ENCODE results near the gene CD300LF.

Gene CD300LF

GRCh38 chr17:74712756-74713155, at the start of gene CD300LF:
Gene CD300LF (minus strand): TSS chr17:74712923. CDS start chr17:74712866, 57 bp downstream.
- no peak for DNase-seq (ENCODE audit: low read depth)

DNA sequence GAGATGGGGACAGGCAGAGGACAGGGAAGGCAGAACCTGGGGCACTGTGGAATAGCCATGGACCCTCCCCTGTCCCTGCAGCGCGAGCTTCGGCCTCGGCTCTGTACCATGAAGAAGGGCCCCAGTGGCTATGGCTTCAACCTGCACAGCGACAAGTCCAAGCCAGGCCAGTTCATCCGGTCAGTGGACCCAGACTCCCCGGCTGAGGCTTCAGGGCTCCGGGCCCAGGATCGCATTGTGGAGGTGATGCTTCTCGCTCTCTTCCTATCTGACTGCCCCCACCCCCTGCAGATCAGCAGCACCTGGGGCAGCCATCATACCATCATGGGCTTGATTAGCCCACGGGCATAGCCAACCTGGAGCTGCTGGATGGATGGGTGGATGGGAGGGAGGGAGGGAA, 49.2 kb upstream of the CD300LF start:
- no peak for DNase-seq (ENCODE audit: low read depth)

GRCh38 chr17:74761419-74761818, 48.7 kb upstream of the CD300LF start:
- no peak for DNase-seq (ENCODE audit: low read depth)

- no peak for DNase-seq (ENCODE audit: low read depth)
These were observed 47.8 kb upstream of the CD300LF start for GRCh38 chr17:74760404-74761105.

DNA sequence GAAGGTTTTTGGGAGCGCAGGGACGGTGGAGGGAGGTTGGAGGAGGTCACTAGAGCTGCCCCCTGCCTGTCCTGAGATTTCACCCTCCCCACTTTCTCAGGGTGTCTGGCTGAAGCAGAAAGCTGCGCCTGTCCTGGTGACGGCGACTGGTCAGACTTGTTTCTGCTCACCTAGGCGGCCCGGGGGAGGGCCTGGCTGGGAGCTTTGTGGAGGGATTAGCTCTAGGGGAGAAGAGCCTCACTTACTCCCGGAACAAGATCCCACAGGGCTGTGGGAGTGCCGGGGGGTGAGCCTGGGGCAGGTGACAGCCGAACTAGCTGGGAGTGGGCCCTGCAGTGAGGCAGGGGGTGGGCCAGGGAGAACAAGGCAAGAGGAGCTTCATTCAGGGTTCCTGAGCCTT, 47.2 kb upstream of the CD300LF start:
- no peak for DNase-seq (ENCODE audit: low read depth)

DNA sequence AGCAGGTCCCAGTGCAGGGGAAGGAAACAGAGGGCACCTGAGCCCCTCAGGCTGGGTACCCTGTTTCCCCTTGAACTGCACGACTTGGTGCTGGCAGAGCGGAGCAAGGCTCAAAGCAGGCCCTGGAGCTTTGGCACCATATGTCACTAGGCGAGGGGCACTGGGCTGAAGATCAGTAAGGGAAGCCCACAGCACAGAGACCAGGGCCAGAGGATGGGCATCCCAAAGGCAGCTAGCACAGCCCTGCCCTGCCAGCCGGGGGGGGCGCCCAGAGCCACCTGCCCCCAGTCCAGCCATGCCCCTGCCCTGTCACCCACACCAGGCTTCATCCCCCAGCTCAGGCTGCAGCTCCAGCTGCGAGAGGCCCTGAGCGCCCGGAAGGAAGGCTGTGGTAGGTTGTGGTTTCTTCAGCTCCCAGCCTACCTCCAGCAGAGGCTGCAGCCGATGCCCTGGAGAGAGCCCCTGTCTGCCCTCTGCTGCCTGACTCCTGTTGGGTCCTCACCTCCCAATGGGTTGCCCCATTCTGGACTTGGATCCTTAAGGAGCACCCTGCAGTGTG, 46.6 kb upstream of the CD300LF start:
- DNase-seq (ENCODE audit: low read depth), result no peak

DNA sequence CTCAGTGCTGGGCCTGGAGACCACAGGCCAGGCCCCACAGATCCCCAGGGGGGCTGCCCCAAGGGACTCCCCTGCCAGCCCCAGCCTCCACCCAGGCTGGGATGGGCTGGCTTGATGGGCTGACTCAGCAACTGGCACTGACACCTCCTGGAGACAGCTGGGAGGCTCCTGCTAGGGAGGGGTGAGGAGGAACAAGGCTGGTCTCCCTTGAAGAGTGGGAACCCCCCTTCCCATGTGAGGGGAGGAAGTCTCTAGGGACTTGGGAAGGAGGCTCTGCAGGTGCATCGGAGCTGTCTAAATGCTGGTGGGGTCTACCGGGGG, 46.1 kb upstream of the CD300LF start:
- no peak for DNase-seq (ENCODE audit: low read depth)

DNA sequence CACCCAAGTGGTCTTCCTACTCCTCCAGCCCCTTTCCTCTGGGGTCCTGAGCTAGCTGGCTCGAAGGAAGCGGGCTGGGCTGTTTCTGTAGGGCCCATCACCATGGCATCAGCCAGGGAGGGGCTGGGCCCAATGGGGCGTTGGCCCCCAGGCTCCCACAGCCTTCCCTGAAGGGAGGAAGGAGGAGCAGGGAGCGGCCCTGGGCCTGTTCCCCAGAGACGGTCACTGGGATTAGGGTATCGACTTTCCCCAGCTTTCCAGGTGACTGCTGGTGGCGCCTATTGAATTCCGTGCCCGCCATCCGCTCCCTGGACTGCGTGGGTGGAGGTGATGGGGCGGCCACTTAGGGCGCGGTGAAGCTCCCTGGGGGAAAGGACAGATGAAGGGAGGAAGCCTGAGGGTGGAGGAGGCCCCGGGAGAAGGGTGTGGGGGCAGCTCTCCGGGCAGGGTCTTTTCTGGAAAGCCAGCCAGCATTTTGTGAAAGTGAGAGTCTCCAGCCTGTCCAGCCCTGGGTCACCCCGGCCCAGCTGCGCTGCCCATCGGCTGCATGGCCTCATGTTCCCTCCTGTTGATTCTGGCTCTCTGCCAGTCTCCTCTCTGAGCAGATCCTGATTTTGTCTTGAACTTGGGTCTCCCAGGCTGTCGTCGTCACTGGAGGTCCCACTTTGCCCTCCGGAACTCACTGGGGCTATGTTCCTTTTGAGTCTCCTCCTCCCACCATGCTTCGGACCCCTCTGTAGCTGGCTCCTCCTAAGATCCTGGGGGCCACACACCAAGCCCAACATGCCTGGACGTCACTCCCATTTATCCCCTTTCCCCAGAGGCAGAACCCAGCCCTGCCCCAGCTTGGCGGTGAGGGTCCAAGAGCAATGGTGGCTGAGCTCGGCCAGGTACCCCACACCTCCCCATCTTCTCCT, 45.5 kb upstream of the CD300LF start:
- DNase-seq (ENCODE audit: low read depth), result no peak

- no peak for DNase-seq (ENCODE audit: low read depth)
These were observed 44.8 kb upstream of the CD300LF start for GRCh38 chr17:74757502-74757901.

GRCh38 chr17:74756891-74757290, 44.2 kb upstream of the CD300LF start:
- DNase-seq (ENCODE audit: low read depth), result no peak

- no peak for DNase-seq (ENCODE audit: low read depth)
These were observed 42.8 kb upstream of the CD300LF start for GRCh38 chr17:74755533-74755932.

GRCh38 chr17:74754832-74755231, 42.1 kb upstream of the CD300LF start:
- DNase-seq (ENCODE audit: low read depth), result no peak

GRCh38 chr17:74752822-74753401, 40.2 kb upstream of the CD300LF start:
- DNase-seq (ENCODE audit: low read depth), result no peak

DNA sequence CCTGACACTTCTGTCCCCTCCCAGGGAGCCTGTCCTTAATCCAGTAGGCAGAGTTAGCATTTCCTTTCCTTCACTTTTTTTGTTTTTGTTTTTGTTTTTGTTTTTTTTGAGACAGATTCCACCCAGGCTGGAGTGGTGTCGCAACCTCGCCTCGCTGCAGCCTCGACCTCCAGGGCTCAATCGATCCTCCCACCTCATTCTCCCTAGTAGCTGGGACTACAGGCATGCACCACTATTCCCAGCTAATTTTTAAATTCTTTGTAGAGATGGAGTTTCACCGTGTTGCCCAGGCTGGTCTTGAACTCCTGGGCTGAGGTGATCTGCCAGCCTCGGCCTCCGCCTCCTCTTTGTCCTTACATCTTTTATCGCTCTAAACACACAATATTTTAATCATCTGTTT, 39.7 kb upstream of the CD300LF start:
- DNase-seq (ENCODE audit: low read depth), result no peak

DNA sequence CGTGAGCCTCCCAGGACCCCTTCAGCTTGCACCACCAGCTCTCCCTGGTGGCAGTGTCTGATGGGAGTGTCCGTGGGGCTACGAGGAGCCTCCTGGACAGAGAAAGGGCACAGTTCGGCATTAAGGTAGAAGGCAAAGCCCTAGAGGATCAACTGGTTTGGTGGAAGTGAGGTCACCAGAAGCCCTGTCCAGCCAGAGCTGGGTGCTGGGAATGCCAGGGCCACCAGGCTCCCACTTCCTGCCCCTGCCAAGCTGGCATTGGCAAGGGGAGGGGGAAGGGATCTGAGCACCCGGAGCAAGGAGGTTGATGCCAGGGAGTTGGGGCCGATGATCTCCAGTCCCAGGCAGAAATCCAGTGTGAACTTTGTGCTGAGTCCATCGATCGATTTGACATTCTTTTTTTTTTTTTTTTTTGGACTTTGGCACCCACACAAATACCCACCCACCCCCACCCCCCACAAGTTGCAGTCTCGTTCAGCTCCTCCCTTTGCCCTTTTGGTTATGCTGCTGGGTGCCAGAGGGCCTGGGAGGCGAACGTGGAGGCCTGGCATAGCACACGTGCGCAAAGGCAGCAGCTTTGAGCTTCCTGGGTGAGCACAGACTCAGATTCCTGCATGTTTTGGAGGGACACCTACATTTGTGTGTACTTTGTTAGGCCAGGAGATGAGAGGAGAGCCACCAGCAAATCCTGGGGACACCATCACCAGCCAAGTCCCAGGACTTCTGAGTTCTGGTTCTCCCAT, 37.8 kb upstream of the CD300LF start:
- no peak for DNase-seq (ENCODE audit: low read depth)

DNA sequence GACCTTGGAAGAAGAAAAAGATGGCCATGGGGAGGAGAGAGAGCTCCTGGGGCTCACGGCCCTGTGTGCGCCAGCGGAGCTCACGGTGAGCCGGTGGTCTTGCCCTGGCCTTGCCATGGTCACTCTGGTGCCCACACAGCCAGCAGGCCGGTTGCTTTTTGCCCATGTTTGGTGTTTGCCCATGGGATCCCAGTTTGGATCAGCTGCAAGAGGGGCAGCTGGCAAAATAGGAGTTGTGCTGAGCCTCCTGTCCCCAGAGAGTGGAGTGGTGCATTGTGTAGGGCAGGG, 37.3 kb upstream of the CD300LF start:
- DNase-seq (ENCODE audit: low read depth), result no peak

DNA sequence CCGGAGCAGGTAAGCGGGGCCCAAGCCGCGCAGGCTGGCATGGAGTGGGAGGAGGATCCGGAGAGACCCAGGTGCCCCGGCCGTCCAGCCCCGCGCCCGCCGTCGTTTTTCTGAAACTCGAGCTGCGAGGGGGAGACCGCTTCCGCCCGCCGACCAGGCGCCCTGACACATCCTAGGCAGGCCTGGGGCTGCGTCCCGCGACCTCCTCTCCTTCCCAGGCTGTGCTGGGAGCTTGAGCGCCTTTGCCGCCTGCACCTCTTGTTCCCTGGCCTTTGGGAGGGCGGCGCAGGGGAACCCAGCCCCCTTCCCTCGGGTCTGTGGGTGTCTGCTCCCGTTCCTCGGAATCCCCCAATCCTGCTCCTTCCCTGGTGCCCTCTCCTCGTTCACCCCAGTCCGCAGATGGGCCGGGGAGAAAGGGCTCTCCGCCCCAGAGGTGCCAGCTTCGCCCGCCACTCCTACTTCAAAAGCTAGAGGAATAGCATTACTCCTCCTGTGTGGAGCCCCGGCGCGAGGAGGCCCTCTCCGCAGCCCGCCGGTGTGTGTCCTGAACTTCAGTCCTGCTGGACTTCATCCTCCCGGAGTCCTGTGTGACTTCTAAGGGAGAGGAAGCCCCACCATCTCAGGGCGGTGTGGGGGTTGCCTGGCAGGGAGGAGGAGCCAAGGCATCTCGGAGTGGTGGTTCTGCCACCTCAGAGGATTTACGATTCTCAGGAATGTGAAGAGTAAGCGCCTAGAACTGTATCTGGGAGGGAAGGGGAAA, 36.7 kb upstream of the CD300LF start:
- DNase-seq (ENCODE audit: low read depth), result no peak

DNA sequence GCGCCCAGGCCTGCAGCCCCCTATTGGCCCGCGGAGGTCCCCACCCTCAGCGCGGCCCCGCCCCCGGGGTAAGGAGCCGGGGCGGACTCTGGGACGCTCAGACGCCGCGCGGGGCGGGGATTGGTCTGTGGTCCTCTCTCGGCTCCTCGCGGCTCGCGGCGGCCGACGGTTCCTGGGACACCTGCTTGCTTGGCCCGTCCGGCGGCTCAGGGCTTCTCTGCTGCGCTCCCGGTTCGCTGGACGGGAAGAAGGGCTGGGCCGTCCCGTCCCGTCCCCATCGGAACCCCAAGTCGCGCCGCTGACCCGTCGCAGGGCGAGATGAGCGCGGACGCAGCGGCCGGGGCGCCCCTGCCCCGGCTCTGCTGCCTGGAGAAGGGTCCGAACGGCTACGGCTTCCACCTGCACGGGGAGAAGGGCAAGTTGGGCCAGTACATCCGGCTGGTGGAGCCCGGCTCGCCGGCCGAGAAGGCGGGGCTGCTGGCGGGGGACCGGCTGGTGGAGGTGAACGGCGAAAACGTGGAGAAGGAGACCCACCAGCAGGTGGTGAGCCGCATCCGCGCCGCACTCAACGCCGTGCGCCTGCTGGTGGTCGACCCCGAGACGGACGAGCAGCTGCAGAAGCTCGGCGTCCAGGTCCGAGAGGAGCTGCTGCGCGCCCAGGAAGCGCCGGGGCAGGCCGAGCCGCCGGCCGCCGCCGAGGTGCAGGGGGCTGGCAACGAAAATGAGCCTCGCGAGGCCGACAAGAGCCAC, 36.0 kb upstream of the CD300LF start, which contains the start of gene NHERF1:
TSS of gene NHERF1 (plus strand) at position 100 of the 750 bp plus-strand sequence. CDS start at position 319, 219 bp downstream.
- peak; percentile 38 for DNase-seq (ENCODE audit: low read depth)

DNA sequence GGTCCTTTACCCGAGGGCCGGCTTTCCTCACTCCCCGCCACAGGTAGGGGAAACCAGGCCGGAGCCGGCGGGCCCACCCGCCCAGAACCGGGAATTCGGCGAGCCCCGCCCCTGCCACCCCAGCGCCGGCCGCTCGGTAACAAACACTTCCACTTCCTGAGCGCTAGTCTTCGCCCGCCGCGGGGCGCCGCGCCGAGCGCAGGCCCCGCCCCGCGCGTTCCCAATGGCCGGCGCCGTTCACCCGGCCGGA, 35.5 kb upstream of the CD300LF start:
- DNase-seq (ENCODE audit: low read depth), result no peak

GRCh38 chr17:74746922-74747321, 34.2 kb upstream of the CD300LF start:
- DNase-seq (ENCODE audit: low read depth), result no peak

DNA sequence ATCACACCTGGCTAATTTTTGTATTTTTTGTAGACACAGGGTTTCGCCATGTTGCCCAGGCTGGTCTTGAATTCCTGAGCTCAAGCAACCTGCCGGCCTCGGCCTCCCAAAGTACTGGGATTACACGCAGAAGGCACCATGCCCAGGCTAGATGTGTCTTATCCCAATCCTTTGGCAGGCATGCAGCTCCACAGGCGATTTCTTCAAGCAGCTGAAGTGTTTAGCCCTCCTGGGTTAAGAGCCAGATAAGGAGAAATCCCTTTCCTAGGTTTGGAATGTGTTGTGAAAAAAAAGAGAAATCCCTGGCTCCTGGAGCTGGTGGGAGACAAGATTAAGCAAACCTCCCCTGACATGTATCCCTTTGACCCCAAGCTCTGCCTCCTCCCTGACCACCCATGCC, 33.7 kb upstream of the CD300LF start:
- no peak for DNase-seq (ENCODE audit: low read depth)

All from HS-27A (cell line).